ENCODE measurements around the gene SNX14. TPM values are rescaled to one million over a fixed set of nuclear protein-coding genes. Genes with fewer than 3 reads are reported as not detected.

The SNX14 gene
- total and polyA plus RNA-seq, 2 of the 8 experiments (the other 6 are each of a cell fraction or from before 2014, with no cell fraction given) = 11.9 to 24.2 TPM

- TF ChIP-seq, protein P1, sequence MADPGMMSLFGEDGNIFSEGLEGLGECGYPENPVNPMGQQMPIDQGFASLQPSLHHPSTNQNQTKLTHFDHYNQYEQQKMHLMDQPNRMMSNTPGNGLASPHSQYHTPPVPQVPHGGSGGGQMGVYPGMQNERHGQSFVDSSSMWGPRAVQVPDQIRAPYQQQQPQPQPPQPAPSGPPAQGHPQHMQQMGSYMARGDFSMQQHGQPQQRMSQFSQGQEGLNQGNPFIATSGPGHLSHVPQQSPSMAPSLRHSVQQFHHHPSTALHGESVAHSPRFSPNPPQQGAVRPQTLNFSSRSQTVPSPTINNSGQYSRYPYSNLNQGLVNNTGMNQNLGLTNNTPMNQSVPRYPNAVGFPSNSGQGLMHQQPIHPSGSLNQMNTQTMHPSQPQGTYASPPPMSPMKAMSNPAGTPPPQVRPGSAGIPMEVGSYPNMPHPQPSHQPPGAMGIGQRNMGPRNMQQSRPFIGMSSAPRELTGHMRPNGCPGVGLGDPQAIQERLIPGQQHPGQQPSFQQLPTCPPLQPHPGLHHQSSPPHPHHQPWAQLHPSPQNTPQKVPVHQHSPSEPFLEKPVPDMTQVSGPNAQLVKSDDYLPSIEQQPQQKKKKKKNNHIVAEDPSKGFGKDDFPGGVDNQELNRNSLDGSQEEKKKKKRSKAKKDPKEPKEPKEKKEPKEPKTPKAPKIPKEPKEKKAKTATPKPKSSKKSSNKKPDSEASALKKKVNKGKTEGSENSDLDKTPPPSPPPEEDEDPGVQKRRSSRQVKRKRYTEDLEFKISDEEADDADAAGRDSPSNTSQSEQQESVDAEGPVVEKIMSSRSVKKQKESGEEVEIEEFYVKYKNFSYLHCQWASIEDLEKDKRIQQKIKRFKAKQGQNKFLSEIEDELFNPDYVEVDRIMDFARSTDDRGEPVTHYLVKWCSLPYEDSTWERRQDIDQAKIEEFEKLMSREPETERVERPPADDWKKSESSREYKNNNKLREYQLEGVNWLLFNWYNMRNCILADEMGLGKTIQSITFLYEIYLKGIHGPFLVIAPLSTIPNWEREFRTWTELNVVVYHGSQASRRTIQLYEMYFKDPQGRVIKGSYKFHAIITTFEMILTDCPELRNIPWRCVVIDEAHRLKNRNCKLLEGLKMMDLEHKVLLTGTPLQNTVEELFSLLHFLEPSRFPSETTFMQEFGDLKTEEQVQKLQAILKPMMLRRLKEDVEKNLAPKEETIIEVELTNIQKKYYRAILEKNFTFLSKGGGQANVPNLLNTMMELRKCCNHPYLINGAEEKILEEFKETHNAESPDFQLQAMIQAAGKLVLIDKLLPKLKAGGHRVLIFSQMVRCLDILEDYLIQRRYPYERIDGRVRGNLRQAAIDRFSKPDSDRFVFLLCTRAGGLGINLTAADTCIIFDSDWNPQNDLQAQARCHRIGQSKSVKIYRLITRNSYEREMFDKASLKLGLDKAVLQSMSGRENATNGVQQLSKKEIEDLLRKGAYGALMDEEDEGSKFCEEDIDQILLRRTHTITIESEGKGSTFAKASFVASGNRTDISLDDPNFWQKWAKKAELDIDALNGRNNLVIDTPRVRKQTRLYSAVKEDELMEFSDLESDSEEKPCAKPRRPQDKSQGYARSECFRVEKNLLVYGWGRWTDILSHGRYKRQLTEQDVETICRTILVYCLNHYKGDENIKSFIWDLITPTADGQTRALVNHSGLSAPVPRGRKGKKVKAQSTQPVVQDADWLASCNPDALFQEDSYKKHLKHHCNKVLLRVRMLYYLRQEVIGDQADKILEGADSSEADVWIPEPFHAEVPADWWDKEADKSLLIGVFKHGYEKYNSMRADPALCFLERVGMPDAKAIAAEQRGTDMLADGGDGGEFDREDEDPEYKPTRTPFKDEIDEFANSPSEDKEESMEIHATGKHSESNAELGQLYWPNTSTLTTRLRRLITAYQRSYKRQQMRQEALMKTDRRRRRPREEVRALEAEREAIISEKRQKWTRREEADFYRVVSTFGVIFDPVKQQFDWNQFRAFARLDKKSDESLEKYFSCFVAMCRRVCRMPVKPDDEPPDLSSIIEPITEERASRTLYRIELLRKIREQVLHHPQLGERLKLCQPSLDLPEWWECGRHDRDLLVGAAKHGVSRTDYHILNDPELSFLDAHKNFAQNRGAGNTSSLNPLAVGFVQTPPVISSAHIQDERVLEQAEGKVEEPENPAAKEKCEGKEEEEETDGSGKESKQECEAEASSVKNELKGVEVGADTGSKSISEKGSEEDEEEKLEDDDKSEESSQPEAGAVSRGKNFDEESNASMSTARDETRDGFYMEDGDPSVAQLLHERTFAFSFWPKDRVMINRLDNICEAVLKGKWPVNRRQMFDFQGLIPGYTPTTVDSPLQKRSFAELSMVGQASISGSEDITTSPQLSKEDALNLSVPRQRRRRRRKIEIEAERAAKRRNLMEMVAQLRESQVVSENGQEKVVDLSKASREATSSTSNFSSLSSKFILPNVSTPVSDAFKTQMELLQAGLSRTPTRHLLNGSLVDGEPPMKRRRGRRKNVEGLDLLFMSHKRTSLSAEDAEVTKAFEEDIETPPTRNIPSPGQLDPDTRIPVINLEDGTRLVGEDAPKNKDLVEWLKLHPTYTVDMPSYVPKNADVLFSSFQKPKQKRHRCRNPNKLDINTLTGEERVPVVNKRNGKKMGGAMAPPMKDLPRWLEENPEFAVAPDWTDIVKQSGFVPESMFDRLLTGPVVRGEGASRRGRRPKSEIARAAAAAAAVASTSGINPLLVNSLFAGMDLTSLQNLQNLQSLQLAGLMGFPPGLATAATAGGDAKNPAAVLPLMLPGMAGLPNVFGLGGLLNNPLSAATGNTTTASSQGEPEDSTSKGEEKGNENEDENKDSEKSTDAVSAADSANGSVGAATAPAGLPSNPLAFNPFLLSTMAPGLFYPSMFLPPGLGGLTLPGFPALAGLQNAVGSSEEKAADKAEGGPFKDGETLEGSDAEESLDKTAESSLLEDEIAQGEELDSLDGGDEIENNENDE (IDR thresholded peaks at IDR 0.05; ENCODE audit: insufficient replicate concordance, low read length) = no peak
- no peak for TF ChIP-seq GABPA (IDR thresholded peaks at IDR 0.05; ENCODE audit: borderline replicate concordance, insufficient read depth, low read length)
- TF ChIP-seq YY1 (IDR thresholded peaks at IDR 0.05; ENCODE audit: low read depth, low read length) = no peak
Observed at GRCh38 chr6:85637579-85637978, 43.9 kb upstream of the SNX14 start (continued).

Data from H1 (cell line).